Hematopoietic multipotent progenitor cell (in vitro differentiated cells): ENCODE measurements around the gene XPO6. TPM values are rescaled to one million over a fixed set of nuclear protein-coding genes. Genes with fewer than 3 reads are reported as not detected.

Experiments used
- small RNA-seq: library from RNA; depleted of rRNA; stranded (forward); fragments of <200 nt; gene quantifications from one replicate; pipeline ENCODE3, GENCODE V24; 2012
- total RNA-seq: library from RNA; depleted of rRNA; stranded (reverse); fragments of >200 nt; gene quantifications from one replicate; pipeline ENCODE4 v1.2.3, GENCODE V29; 2012

The XPO6 gene
- total RNA-seq, 1 donor = 139 TPM

Small RNA genes within 50 kb of the gene (small RNA-seq; reads per million reads assigned to genes)
- not detected for gene RF00402
- not detected for gene RNY1P10

Other genes starting within 250 kb of the XPO6 start
- gene GSG1L, start 148.3 kb downstream of the XPO6 start, total RNA-seq = not detected
- gene SBK1, start 80.6 kb upstream of the XPO6 start, total RNA-seq = 1.1 TPM
- 1.1 TPM for gene NPIPB6, start 151.5 kb upstream of the XPO6 start, total RNA-seq
- 249 TPM for gene EIF3CL, start 191.9 kb upstream of the XPO6 start, total RNA-seq